Kidney (tissue), 14 donors: ENCODE data around the gene EPS8L3. TPM values are rescaled to one million over a fixed set of nuclear protein-coding genes. Genes with fewer than 3 reads are reported as not detected.

Experiments used
- DNase-seq, 5 donors: peaks; one replicate each; pipeline ENCODE4 v3.0.0-alpha.2; 2013 to 2020
- FAIRE-seq: peaks from 2 replicates; lab custom pipeline; 2012; peaks lifted over from hg19 to GRCh38; lab: Jason Lieb, UNC
- H3K27ac ChIP-seq, 2 donors: one replicate each; pipeline ENCODE4 v1.7.0; 2013; ENCODE audit warnings: low read depth in 2 of 2, low read length in 2 of 2, inconsistent platforms in 1 of 2
- H3K27me3 ChIP-seq: one replicate; pipeline ENCODE4 v1.7.1; 2013; ENCODE audit warnings: low read length, inconsistent platforms; ENCODE audit not compliant: control insufficient read depth, insufficient read depth
- H3K36me3 ChIP-seq, 3 donors: one replicate each; pipeline versions ENCODE4 v1.7.0 to v1.7.1; 2013; ENCODE audit warnings: low read length in 3 of 3, control low read depth in 1 of 3, inconsistent platforms in 1 of 3; ENCODE audit not compliant: insufficient read depth in 3 of 3, control insufficient read depth in 2 of 3
- H3K4me1 ChIP-seq, 3 donors: one replicate each; pipeline versions ENCODE4 v1.7.0 to v1.7.1; 2013; ENCODE audit warnings: low read length in 3 of 3, inconsistent platforms in 1 of 3, low read depth in 1 of 3; ENCODE audit not compliant: control insufficient read depth in 2 of 3, insufficient read depth in 2 of 3
- H3K4me3 ChIP-seq, 3 donors: one replicate each; pipeline versions ENCODE4 v1.7.0 to v1.8.1; 2013; ENCODE audit warnings: low read length in 3 of 3, control low read depth in 1 of 3, inconsistent platforms in 1 of 3
- H3K9ac ChIP-seq, 3 donors: one replicate each; pipeline versions ENCODE4 v1.7.0 to v1.7.1; 2013; ENCODE audit warnings: low read length in 3 of 3, control low read depth in 1 of 3, inconsistent platforms in 1 of 3
- H3K9me3 ChIP-seq, 3 donors: one replicate each; pipeline versions ENCODE4 v1.7.0 to v1.7.1; 2013; ENCODE audit warnings: low read length in 3 of 3, control low read depth in 1 of 3, inconsistent platforms in 1 of 3; ENCODE audit not compliant: control insufficient read depth in 2 of 3, insufficient read depth in 1 of 3
- intact Hi-C: fragments of 100-400 bp; cut with DNase I; formaldehyde crosslinking; loops from one replicate; pipeline ENCODE4 v1.11.1; 2022
- polyA plus RNA-seq: library from polyadenylated mRNA; stranded (reverse); fragments of 350-450 nt; fragmentation: Illumina TruSeq; extraction: RNeasy Lipid Tissue Mini Kit (QIAGEN cat#74804); gene quantifications from one replicate; pipeline ENCODE4 v1.2.3, GENCODE V29; 2014; ENCODE audit warnings: low read depth, low replicate concordance; ENCODE audit not compliant: insufficient read depth
- total RNA-seq: library from RNA; stranded (reverse); fragmentation: NEBNext Ultra II Directional; extraction: Animal tissue kit (Norgen Biotek cat#: 25700); gene quantifications from one replicate; pipeline ENCODE4 v1.2.1, GENCODE V29; 2021
- TF ChIP-seq, protein P1 (sequence below): IDR thresholded peaks from 3 replicates; pipeline ENCODE4 v1.5.1; 2012; ENCODE audit warnings: mild to moderate bottlenecking, moderate library complexity, borderline replicate concordance; ENCODE audit not compliant: insufficient read depth; ENCODE audit errors: extremely low read depth
- donor health status: control.
- donor health status: control.
- donor health status: control.
- donor health status: control.
- donor health status: control.
- donor health status: DM: yes; HTN: yes; CAD: no.
- donor health status: Normal renal cell carcinoma (clear cell type).

EPS8L3 gene
- total and polyA plus RNA-seq, 2 donors from 2014 or later, result 1.8 TPM; not detected in 1

DNA sequence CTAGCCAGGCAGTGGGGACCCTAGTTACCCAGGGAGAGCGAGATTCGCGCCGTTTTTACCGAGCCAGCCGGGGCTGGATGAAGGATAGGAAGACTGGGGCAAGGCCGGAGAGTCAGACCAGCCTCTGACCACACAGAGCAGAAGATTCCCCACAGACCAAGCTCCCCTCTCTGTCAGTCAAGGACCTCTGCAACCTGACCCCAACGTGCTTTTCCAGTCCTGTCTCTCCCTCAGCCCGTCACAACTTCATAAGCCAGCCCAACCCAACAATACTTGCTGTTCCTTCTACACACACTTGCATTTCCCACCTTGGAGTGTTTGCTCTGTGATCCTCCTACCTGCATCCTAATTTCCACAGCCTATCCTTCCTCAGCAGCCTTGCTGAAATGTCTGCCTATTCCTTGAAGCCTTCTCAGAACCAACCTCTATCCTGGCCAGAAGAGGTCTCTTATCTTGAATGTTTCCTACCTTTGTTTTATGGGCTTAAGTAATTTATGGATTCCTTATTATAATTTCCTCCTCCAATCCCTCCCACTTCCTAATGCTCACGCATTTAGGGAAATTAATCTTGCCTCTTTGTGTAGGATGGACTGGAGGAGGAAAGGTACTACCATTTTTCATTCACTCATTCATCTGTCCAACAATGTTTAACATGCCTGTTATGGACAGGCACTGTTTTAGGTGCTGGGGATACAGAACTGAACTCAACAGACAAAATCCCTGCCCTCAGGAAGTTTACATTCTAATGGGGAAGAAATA is 22.9 kb downstream of the EPS8L3 start, which contains the start of gene GSTM3:
GSTM3 (minus strand) TSS at position 424 of the 759 bp plus-strand sequence. CDS start 751 bp downstream, outside the sequence.
- Histone ChIP-seq H3K9me3 (no peaks in the 10 kb centered on the region), H3K9ac (peak within 1 kb of the TSS; percentile 24 to 62 (median 58)), H3K36me3 (peaks cover 0 to 6% (median 2%) of the 10 kb centered on the region in 3 donors), H3K4me3 (peak within 1 kb of the TSS; percentile 69 to 78 (median 70)), H3K27ac (peak within 1 kb of the TSS; percentile 65 to 88), H3K4me1 (peaks cover 0 to 7% (median 4%) of the 10 kb centered on the region in 3 donors), H3K27me3 (no peaks in the 10 kb centered on the region)
- FAIRE-seq, result no peak
- no peak for DNase-seq
- TF ChIP-seq, protein P1, sequence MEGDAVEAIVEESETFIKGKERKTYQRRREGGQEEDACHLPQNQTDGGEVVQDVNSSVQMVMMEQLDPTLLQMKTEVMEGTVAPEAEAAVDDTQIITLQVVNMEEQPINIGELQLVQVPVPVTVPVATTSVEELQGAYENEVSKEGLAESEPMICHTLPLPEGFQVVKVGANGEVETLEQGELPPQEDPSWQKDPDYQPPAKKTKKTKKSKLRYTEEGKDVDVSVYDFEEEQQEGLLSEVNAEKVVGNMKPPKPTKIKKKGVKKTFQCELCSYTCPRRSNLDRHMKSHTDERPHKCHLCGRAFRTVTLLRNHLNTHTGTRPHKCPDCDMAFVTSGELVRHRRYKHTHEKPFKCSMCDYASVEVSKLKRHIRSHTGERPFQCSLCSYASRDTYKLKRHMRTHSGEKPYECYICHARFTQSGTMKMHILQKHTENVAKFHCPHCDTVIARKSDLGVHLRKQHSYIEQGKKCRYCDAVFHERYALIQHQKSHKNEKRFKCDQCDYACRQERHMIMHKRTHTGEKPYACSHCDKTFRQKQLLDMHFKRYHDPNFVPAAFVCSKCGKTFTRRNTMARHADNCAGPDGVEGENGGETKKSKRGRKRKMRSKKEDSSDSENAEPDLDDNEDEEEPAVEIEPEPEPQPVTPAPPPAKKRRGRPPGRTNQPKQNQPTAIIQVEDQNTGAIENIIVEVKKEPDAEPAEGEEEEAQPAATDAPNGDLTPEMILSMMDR, result no peak
- intact Hi-C loops, result no loop called here

DNA sequence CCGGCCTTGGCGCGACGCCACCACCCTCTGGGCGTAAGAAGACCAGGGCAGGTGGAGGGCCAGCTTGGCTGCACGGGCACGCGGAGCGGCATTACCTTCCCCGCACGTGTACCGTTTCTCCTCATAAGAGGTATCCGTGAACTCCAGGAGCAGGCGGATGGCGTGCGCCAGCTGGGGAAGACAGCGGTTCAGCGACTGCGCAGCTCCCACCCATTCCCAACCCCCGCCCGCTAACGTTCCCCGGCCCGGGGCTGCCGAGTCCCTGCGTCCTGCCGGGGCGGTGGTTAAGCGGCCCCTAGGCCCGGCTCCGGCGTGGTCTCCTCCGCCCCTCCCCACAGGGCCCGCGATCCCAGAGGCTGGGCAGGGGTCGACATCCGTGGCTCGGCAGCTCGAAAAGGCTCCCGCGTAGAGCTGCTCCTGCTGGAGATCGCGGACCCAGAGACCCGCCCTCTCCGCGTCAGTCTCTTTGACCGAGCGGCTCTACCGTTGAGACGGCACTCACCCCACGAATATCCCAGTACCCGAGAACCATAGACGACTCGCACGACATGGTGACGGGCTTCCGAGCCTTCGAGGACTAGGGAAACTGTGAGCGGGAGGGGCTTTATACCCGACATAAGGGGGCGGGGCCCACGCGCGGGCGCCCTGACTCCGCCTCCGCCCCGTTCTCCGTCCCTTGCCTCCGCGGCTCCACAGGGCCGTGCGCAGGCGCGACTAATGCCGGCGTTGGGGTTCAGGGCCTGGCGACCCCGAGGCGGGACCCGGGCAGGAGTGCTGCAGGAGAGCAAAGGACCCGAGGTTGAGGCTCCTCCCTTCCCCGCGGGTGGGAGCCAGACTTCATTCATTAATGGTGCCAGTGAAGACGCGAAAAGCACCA is 23.7 kb downstream of the EPS8L3 start:
- H3K27me3 ChIP-seq, result no peaks in the 10 kb centered on the region
- FAIRE-seq (no peak), DNase-seq (peak; percentile 83 to 92 (median 89))
- peaks cover 0 to 7% (median 4%) of the 10 kb centered on the region in 3 donors for H3K4me1 ChIP-seq
- H3K9ac ChIP-seq, result peak overlapping the region; percentile 24 to 62 (median 58)
- intact Hi-C loops, result no loop called here
- H3K36me3 ChIP-seq, result peaks cover 0 to 6% (median 2%) of the 10 kb centered on the region in 3 donors
- H3K4me3 ChIP-seq, result peak overlapping the region; percentile 69 to 78 (median 70)
- no peaks in the 10 kb centered on the region for H3K9me3 ChIP-seq
- TF ChIP-seq, protein P1, result no peak
- peak overlapping the region; percentile 65 to 88 for H3K27ac ChIP-seq

DNA sequence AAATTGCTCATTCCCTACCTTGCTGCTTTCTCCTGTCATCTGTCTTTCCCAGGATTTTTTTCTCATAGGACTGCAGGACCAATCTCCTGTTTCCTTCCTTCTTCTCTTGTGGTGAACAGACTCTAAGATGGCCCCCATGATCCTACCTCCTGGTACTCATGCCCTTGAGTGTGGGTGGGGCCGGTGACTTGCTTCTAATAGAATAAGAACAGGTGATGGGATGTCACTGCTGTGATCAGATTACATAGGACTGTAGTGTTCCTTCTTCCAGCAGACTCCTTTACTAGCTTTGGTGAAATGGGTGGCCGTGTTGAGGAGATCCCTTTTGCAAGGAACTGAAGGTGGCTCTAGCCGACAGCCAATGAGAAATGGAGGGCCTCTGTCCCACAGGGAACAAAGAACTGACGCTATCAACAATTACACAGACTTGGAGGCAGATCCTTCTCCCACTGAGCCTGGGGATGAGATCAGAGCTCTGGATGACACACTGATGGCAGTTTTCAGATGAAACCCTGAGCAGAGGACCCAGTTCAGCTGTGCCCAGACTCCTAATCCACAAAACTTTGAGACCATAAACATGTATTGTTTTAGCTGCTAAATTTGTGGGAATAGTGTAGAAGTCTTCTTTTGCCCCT is 30.4 kb downstream of the EPS8L3 start:
- Histone ChIP-seq H3K36me3 (peaks cover 0 to 6% (median 2%) of the 10 kb centered on the region in 3 donors), H3K4me3 (no peak overlapping the region), H3K4me1 (peaks cover 0 to 4% (median 0%) of the 10 kb centered on the region in 3 donors), H3K9ac (no peak overlapping the region), H3K9me3 (no peaks in the 10 kb centered on the region), H3K27me3 (no peaks in the 10 kb centered on the region), H3K27ac (peak overlapping the region in 1 of 2 donors; percentile 28)
- FAIRE-seq (no peak), DNase-seq (peak in 1 of 5 donors; percentile 17)
- intact Hi-C loops, result no loop called here
- TF ChIP-seq, protein P1, result no peak
